Astrocyte of the cerebellum (primary cell): Measurements from ENCODE around the gene PTGS2.
A peak's percentile ranks its signal among the peaks of the same experiment; 100 is the strongest.

Experiments used
- DNase-seq: peaks from one replicate; pipeline ENCODE4 v3.0.0-alpha.2; 2011; ENCODE audit warnings: low read depth
- H3K4me3 ChIP-seq: 2 replicates; pipeline ENCODE4 v1.5.1; 2011; ENCODE audit warnings: mild to moderate bottlenecking, low read depth, low read length, moderate library complexity
- CTCF ChIP-seq: IDR thresholded peaks from 2 replicates; pipeline ENCODE4 v1.5.1; 2012; ENCODE audit warnings: low read length, low read depth, moderate library complexity, mild to moderate bottlenecking; ENCODE audit errors: missing control alignments
- in situ Hi-C: cut with HindIII; loops from 2 replicates; pipeline ENCODE4 v1.10.0; 2017; ENCODE audit warnings: low sequenced_read_pairs

Gene PTGS2

GRCh38 chr1:186682736-186683135 is 2.5 kb upstream of the PTGS2 start:
- peak; percentile 8 for TF ChIP-seq CTCF
- peak; percentile 35 for DNase-seq
- H3K4me3 ChIP-seq, result no peak overlapping the region
- in situ Hi-C loops, result no loop called here

GRCh38 chr1:186681801-186682200 is 1.6 kb upstream of the PTGS2 start:
- TF ChIP-seq CTCF, result no peak
- no peak overlapping the region for H3K4me3 ChIP-seq
- in situ Hi-C loops, result no loop called here
- no peak for DNase-seq

GRCh38 chr1:186681121-186681520 is 898 bp upstream of the PTGS2 start:
- in situ Hi-C loops, result no loop called here
- peak overlapping the region; percentile 86 for H3K4me3 ChIP-seq
- DNase-seq, result no peak
- TF ChIP-seq CTCF, result no peak

GRCh38 chr1:186679924-186680244 is 339 bp downstream of the PTGS2 start:
- peak overlapping the region; percentile 86 for H3K4me3 ChIP-seq
- no peak for DNase-seq
- in situ Hi-C loops, result no loop called here
- TF ChIP-seq CTCF, result no peak

GRCh38 chr1:186678155-186678554 is 2.1 kb downstream of the PTGS2 start:
- H3K4me3 ChIP-seq, result no peak overlapping the region
- in situ Hi-C loops, result no loop called here
- no peak for DNase-seq
- TF ChIP-seq CTCF, result no peak

- TF ChIP-seq CTCF, result no peak
- H3K4me3 ChIP-seq, result no peak overlapping the region
- DNase-seq, result no peak
- in situ Hi-C loops, result no loop called here
Measured at GRCh38 chr1:186672596-186672995, 7.6 kb downstream of the PTGS2 start.

- in situ Hi-C loops, result no loop called here
- DNase-seq, result no peak
- no peak overlapping the region for H3K4me3 ChIP-seq
- TF ChIP-seq CTCF, result no peak
Measured at GRCh38 chr1:186672131-186672530, 8.1 kb downstream of the PTGS2 start.
